NCI-H2227 treated with DMSO at 0.1 percent for 48 hours (cell line): ENCODE results near the gene PIN4.
"Not testable (repeated sequence)": the region's sequence is repeated elsewhere in the genome, so short reads cannot be mapped to it uniquely, and the experiment has no call there.

Source experiments
- DNase-seq: peaks from one replicate; lab custom pipeline; 2025; lab: John Stamatoyannopoulos, UW

Gene PIN4

GRCh38 chrX:72202792-72203401, 21.3 kb downstream of the PIN4 start:
- DNase-seq, result no peak

- no peak for DNase-seq
Observed at GRCh38 chrX:72203421-72203820, 21.9 kb downstream of the PIN4 start.

- DNase-seq, result no peak
Observed at GRCh38 chrX:72205706-72206105, 24.1 kb downstream of the PIN4 start.

- DNase-seq, result no peak
Observed at GRCh38 chrX:72207366-72207765, 25.8 kb downstream of the PIN4 start.

GRCh38 chrX:72208126-72208800, 26.7 kb downstream of the PIN4 start:
- no peak for DNase-seq

GRCh38 chrX:72216973-72217372, 35.4 kb downstream of the PIN4 start:
- DNase-seq, result no peak

DNA sequence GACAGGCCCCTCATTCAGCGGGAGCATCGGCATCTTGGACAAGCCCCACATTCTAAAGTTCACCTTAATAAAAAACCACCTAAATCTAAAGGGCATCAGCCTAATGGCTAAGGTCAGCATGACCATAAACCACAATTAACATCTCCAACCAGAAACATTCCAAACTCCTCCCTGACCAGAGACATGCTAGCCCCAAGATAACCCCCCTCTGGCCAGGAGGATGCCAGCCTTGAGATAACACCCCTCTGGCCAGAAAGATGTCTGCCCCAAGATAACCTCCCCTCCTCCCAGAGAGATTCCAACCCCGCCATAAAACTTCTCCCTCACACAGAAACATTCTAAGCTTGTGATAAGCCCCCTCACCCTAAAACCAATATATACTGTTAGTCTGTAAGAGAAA, 38.8 kb downstream of the PIN4 start:
- not testable (repeated sequence) for DNase-seq

GRCh38 chrX:72230290-72230689, 48.7 kb downstream of the PIN4 start:
- no peak for DNase-seq

DNA sequence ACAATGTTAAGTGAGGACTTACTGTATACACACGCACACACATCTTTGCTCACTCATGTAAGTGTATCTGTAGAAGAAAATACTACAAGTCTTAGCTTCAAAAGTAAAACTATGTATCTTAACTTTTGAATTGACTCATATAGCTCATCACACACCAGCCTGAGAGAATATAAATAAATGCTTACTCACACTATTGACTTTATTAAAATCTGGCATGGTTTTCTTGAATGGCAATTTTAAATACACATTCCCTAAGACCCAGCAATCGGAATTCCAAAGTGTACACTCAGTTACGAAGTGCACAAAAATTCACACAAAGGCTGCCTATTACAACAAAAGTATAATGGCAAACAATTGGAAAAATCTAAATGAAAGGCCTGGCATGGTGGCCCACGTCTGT, 55.3 kb downstream of the PIN4 start:
- no peak for DNase-seq

GRCh38 chrX:72238183-72238582, 56.6 kb downstream of the PIN4 start:
- no peak for DNase-seq

GRCh38 chrX:72238721-72239475, 57.3 kb downstream of the PIN4 start, which contains the start of gene ERCC6L:
Gene ERCC6L (minus strand): TSS chrX:72239027. CDS start chrX:72238911, 116 bp downstream.
- DNase-seq, result peak; percentile 95

GRCh38 chrX:72240976-72241375, 59.4 kb downstream of the PIN4 start:
- DNase-seq, result no peak

DNA sequence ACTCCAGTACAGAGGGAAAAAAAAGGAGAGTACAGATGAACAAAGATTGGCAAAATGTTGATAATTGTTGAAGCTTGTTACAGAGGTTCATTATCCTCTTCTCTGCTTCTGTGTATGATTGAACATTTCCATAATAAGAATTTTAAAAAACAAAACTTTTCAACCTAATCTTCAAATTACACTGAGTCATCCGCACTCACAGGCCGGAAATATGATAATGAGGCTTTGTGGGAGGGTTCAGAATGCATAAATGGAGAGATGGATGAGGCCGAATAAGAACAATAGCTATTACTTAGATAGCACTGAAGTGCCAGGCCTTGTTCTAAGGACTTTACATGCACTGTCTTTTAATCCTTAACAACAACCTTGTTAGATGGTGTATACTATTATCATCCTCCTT, 61.9 kb downstream of the PIN4 start:
- no peak for DNase-seq

DNA sequence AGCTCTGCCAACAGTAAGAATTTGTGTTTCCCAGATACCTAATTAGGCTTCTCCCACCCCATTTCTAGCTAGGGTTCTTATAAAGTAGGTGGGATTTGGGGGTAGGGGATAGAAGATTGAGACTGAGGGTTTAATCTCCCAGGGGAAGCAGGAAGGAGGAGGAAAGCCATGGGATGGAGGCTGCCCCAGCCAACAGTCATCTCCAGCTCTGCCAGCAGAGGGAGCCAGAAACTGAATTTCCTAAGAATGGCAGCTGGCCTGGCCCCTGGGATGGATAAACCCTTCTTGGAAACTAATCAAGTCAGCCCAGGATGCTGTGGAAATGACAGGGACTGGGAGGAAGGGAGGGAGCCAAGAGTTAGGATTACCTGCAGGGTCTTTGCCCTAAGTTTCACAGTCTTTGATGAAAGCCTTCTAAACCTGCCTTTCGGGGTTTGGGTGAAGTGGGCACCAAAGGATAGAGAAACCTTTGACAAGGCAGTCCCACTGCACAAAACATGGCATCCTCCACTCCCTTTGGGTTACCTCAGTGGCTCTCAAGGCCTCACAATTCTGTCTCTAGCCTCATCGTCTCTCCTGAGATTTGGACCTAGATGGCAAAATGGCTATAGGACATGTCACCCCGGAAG, 64.0 kb downstream of the PIN4 start:
- peak; percentile 65 for DNase-seq

- peak; percentile 18 for DNase-seq
Observed at GRCh38 chrX:72247206-72247942, 65.8 kb downstream of the PIN4 start.
